Hair follicle dermal papilla cell (primary cell): Measurements from ENCODE around the gene PRIM2. TPM values are rescaled to one million over a fixed set of nuclear protein-coding genes. Genes with fewer than 3 reads are reported as not detected.

Experiments used
- small RNA-seq: library from RNA; depleted of rRNA; stranded (forward); fragments of <200 nt; gene quantifications from one replicate; pipeline ENCODE3, GENCODE V24; 2012
- total RNA-seq: library from RNA; depleted of rRNA; stranded (reverse); fragments of >200 nt; gene quantifications from 2 replicates; pipeline ENCODE4 v1.2.3, GENCODE V29; 2012

The PRIM2 gene
- total RNA-seq, result 36.5 and 38.3 TPM in 2 replicates

GRCh38 chr6:57317060-57317943 is at the start of gene PRIM2:
PRIM2 (plus strand) TSS chr6:57317630; CDS start chr6:57318446, 816 bp downstream.

Small RNA genes within 50 kb of the gene (small RNA-seq; reads per million reads assigned to genes)
- gene MIR548U, result not detected

Other genes starting within 250 kb of the PRIM2 start
- gene ZNF451, start 227.4 kb upstream of the PRIM2 start, total RNA-seq, result 77.2 and 89.1 TPM in 2 replicates
- gene BAG2, start 145.3 kb upstream of the PRIM2 start, total RNA-seq, result 25.5 and 31.7 TPM in 2 replicates
- gene RAB23, start 95.3 kb upstream of the PRIM2 start, total RNA-seq, result 74.3 and 104 TPM in 2 replicates